ENCODE results near the gene ASB4. TPM values are rescaled to one million over a fixed set of nuclear protein-coding genes. Genes with fewer than 3 reads are reported as not detected.

ASB4 gene
- total RNA-seq, 1 experiment from 2014 or later: not detected

- no TSS peak for BruUV-seq (replicated peaks)
- no peaks in the 10 kb centered on the region for H3K9me2 ChIP-seq (replicated peaks; ENCODE audit: low read length)
- no peak overlapping the region for H2AFZ ChIP-seq (ENCODE audit: low read length)
- H3K4me1 ChIP-seq (ENCODE audit: insufficient read depth, low read length): no peaks in the 10 kb centered on the region
- TF ChIP-seq EZH2phosphoT487 (IDR thresholded peaks at IDR 0.05; ENCODE audit: borderline replicate concordance, low read length) (no peak), EZH2 (IDR thresholded peaks at IDR 0.05; ENCODE audit: low read length, unreplicated experiment) (no peak), CTCF (conservative IDR thresholded peaks at IDR 0.05; ENCODE audit: low read depth, low read length) (no peak)
- no peaks in the 10 kb centered on the region for H3K9me3 ChIP-seq (ENCODE audit: low read length)
- POLR2A ChIA-PET (ENCODE audit: unreplicated experiment): no interaction called here
- DNase-seq (no peak), ATAC-seq (no peak)
- H3K4me2 ChIP-seq (ENCODE audit: low read length): no peak overlapping the region
- H3F3A ChIP-seq (ENCODE audit: low read length, unreplicated experiment): no peaks in the 10 kb centered on the region
- no peaks in the 10 kb centered on the region for H3K36me3 ChIP-seq (ENCODE audit: low read depth, low read length)
- H3K9ac ChIP-seq (ENCODE audit: low read length): no peak overlapping the region
- intact Hi-C loops (cut with micrococcal nuclease): no loop called here
- H3K27me3 ChIP-seq (ENCODE audit: low read length): peaks cover 13% of the 10 kb centered on the region; the same call in 1 of the 2 replicates
- H3K79me2 ChIP-seq (ENCODE audit: low read length): no peaks in the 10 kb centered on the region
- CTCF ChIA-PET: no interaction called here
- no peak overlapping the region for H3K4me3 ChIP-seq (ENCODE audit: low read length)
- no peak overlapping the region for H3K27ac ChIP-seq (ENCODE audit: low read length)
- H4K20me1 ChIP-seq (ENCODE audit: low read length): no peaks in the 10 kb centered on the region
These were observed 74.9 kb downstream of the ASB4 start for GRCh38 chr7:95560674-95561073.

- H3K36me3 ChIP-seq (ENCODE audit: low read depth, low read length): no peaks in the 10 kb centered on the region
- POLR2A ChIA-PET (ENCODE audit: unreplicated experiment): no interaction called here
- H4K20me1 ChIP-seq (ENCODE audit: low read length): no peaks in the 10 kb centered on the region
- no peaks in the 10 kb centered on the region for H3K9me3 ChIP-seq (ENCODE audit: low read length)
- TF ChIP-seq EZH2 (IDR thresholded peaks at IDR 0.05; ENCODE audit: low read length, unreplicated experiment): no peak
- no peak for TF ChIP-seq CTCF (conservative IDR thresholded peaks at IDR 0.05; ENCODE audit: low read depth, low read length)
- TF ChIP-seq EZH2phosphoT487 (IDR thresholded peaks at IDR 0.05; ENCODE audit: borderline replicate concordance, low read length): no peak
- H3K79me2 ChIP-seq (ENCODE audit: low read length): no peaks in the 10 kb centered on the region
- no peak overlapping the region for H2AFZ ChIP-seq (ENCODE audit: low read length)
- H3K4me2 ChIP-seq (ENCODE audit: low read length): no peak overlapping the region
- CTCF ChIA-PET: interaction anchor here (0.7 kb wide), 1 partner anchor 120 kb away, joined by 3 read pairs; no protein-coding TSS in a partner anchor
- DNase-seq (no peak), ATAC-seq (no peak)
- H3K27ac ChIP-seq (ENCODE audit: low read length): no peak overlapping the region
- no TSS peak for BruUV-seq (replicated peaks)
- no peaks in the 10 kb centered on the region for H3K4me1 ChIP-seq (ENCODE audit: insufficient read depth, low read length)
- no peaks in the 10 kb centered on the region for H3K27me3 ChIP-seq (ENCODE audit: low read length)
- intact Hi-C loops (cut with micrococcal nuclease): no loop called here
- no peaks in the 10 kb centered on the region for H3F3A ChIP-seq (ENCODE audit: low read length, unreplicated experiment)
- no peaks in the 10 kb centered on the region for H3K9me2 ChIP-seq (replicated peaks; ENCODE audit: low read length)
- no peak overlapping the region for H3K4me3 ChIP-seq (ENCODE audit: low read length)
- no peak overlapping the region for H3K9ac ChIP-seq (ENCODE audit: low read length)
These were observed 84.0 kb downstream of the ASB4 start for GRCh38 chr7:95569720-95570119.

GRCh38 chr7:95577137-95577536 lies 91.4 kb downstream of the ASB4 start:
- Histone ChIP-seq H3F3A (ENCODE audit: low read length, unreplicated experiment) (no peaks in the 10 kb centered on the region), H2AFZ (ENCODE audit: low read length) (no peak overlapping the region), H3K9ac (ENCODE audit: low read length) (no peak overlapping the region), H3K9me2 (replicated peaks; ENCODE audit: low read length) (0 out of 2 replicates have a peak, but pooled peaks cover 2% of the 10 kb centered on the region), H3K79me2 (ENCODE audit: low read length) (no peaks in the 10 kb centered on the region), H3K36me3 (ENCODE audit: low read depth, low read length) (no peaks in the 10 kb centered on the region), H3K27me3 (ENCODE audit: low read length) (no peaks in the 10 kb centered on the region), H3K9me3 (ENCODE audit: low read length) (no peaks in the 10 kb centered on the region), H3K4me2 (ENCODE audit: low read length) (no peak overlapping the region), H3K27ac (ENCODE audit: low read length) (no peak overlapping the region), H4K20me1 (ENCODE audit: low read length) (no peaks in the 10 kb centered on the region), H3K4me3 (ENCODE audit: low read length) (no peak overlapping the region), H3K4me1 (ENCODE audit: insufficient read depth, low read length) (peaks cover 6% of the 10 kb centered on the region; the same call in 1 of the 2 replicates)
- CTCF ChIA-PET: no interaction called here
- ATAC-seq (peak; percentile 86), DNase-seq (peak; percentile 69)
- intact Hi-C loops (cut with micrococcal nuclease): no loop called here
- POLR2A ChIA-PET (ENCODE audit: unreplicated experiment): no interaction called here
- TF ChIP-seq EZH2phosphoT487 (IDR thresholded peaks at IDR 0.05; ENCODE audit: borderline replicate concordance, low read length) (no peak), EZH2 (IDR thresholded peaks at IDR 0.05; ENCODE audit: low read length, unreplicated experiment) (no peak), CTCF (conservative IDR thresholded peaks at IDR 0.05; ENCODE audit: low read depth, low read length) (no peak)
- no TSS peak for BruUV-seq (replicated peaks)

Measured in PC-3 (cell line).